HL-60/S4 treated with phorbol 12-myristate 13-acetate at 8.2 ng/mL for 4 days and 3 days (cell line): ENCODE data around the gene GPBP1L1.

Experiments used
- in situ Hi-C: fragments of 300-500 bp; cut with MboI; formaldehyde crosslinking; loops from 2 replicates; pipeline ENCODE4 v1.15.0; 2022; ENCODE audit warnings: low sequenced_read_pairs

Gene GPBP1L1

DNA sequence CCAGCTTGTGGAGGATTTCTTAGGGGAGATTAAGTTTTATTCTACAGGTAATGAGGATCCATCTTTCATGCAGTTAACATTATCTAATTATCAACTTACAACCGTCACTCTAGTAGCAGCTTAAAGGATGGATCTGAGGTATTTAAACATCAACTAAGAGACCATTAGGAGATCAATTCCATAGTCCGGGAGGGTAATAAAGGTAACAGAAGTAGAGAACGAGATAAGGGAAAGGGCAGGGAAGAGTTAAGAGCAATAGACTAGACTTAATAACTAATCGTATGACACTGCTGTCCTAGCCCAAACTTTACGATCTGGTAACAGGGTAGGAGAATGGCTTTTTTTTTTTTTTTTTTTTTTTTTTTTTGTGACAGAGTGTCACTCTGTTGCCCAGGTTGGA, 43.0 kb downstream of the GPBP1L1 start:
- in situ Hi-C loops: no loop called here

DNA sequence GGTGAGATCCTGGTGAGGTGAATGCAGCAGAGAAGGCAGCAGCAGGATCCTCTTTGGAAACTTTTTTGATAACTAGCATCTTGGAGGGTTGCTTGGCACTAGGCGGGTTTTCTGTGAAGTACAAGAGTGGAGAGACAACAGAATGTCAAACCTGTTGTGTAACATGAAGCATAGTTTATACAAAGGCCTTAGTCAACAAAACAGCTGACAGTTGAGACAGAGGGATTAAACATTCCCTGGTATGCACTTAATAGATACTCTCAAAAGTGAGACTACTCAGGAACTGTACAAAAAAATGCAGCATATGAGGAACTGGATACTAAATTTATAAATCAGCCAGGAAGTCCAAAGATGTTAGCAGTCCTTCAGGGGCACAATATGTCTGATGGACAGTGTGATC, 46.0 kb downstream of the GPBP1L1 start:
- in situ Hi-C loops: no loop called here

- in situ Hi-C loops: no loop called here
These were observed 51.1 kb downstream of the GPBP1L1 start for GRCh38 chr1:45635211-45635610.

- in situ Hi-C loops: no loop called here
These were observed 55.9 kb downstream of the GPBP1L1 start for GRCh38 chr1:45630429-45630828.

- in situ Hi-C loops: no loop called here
These were observed 57.3 kb downstream of the GPBP1L1 start for GRCh38 chr1:45629035-45629434.

DNA sequence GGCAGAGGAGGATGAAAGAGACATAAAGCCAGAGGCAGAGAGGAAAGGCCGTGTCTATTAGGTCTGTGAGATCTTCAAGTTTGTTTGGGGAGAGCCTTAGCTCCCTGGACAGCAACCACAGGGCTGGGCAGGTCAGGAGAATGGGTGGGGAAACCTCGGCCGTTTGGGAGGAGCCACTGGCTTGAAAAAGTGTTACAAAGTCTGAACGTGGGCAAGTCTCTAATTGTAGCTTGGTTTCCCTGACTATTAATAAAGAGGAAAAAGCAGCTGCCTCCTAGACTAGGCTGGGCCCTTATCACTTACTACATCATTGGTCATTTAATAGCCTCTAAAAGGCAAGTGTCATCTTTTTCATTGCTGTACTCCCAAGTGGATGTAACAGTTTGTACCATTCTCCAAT, 62.4 kb downstream of the GPBP1L1 start, which contains the start of gene CCDC17:
Gene CCDC17, minus strand, starts transcription at position 83 of the 400 bp plus-strand sequence. CDS start 145 bp downstream, outside the sequence.
- in situ Hi-C loops: no loop called here

GRCh38 chr1:45622524-45623394, 63.6 kb downstream of the GPBP1L1 start:
- in situ Hi-C loops: no loop called here

DNA sequence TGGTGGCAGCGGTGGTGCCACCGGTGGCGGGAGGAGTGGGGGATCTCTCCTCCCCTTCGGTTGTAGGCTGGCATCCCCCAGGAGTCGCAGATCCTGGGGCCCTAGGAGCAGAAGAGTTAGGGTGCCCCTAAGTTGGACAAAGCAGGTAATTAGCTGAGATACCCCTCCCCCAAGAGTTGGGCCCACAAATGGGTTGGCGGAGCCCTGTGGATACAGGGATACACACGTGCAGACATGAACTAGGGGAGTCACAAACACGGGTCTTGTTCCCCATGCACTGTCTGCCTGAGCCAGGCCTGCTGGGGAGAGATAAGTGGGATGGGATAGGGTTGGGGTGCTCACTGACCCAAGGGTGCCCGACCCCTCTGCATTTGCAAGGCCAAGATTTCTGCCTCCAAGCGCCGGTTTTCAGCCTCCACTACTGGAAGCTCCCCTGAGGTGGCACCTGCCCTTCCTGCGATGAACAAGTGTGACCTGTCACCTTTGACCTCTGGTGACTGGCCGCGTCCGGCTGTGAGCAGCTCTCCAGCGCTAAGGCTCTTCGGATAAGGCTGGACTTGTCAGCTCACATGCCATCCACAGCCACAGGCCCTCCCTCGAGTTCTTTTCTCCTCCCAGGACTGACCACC, 64.3 kb downstream of the GPBP1L1 start:
- in situ Hi-C loops: no loop called here

DNA sequence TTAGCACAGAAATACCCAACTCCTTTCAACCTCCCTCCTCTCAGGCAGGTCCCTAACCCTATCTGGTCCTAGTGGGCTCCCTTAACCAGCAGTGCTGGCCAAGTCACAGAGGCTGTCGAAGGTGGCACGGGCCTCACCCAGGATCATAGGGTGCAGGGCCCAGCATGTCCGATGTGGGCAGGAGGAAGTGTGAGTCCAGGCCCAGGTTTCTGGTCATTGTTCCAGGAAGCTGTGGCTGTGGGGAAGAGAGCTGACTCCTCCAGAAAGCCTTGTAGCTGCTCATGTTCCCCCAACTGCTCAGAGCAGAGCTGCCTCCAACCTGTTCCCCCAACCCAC, 64.9 kb downstream of the GPBP1L1 start:
- in situ Hi-C loops: no loop called here

- in situ Hi-C loops: no loop called here
These were observed 65.5 kb downstream of the GPBP1L1 start for GRCh38 chr1:45620588-45621500.

- in situ Hi-C loops: no loop called here
These were observed 67.0 kb downstream of the GPBP1L1 start for GRCh38 chr1:45619149-45619921.

GRCh38 chr1:45617618-45618017, 68.7 kb downstream of the GPBP1L1 start:
- in situ Hi-C loops: no loop called here

DNA sequence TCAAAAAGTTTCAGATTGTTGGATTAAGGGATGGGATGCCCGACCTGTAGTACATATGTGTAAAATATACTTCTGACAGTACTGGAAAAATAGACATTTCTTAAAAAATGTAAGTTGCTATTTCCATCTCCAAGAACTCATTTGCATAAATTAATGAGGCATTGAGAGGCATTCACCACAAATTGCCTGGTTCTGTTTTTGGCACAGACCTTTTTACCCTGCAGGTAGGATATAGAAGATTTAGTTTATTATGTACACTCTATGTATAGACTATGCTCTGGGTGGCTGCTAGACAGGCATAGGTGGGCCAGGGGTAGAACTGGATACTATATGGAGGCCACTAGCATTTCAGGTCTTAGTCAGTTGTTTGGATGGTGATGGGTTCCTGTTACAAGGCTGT, 70.4 kb downstream of the GPBP1L1 start:
- in situ Hi-C loops: no loop called here

- in situ Hi-C loops: no loop called here
These were observed 73.3 kb downstream of the GPBP1L1 start for GRCh38 chr1:45612941-45613579.

DNA sequence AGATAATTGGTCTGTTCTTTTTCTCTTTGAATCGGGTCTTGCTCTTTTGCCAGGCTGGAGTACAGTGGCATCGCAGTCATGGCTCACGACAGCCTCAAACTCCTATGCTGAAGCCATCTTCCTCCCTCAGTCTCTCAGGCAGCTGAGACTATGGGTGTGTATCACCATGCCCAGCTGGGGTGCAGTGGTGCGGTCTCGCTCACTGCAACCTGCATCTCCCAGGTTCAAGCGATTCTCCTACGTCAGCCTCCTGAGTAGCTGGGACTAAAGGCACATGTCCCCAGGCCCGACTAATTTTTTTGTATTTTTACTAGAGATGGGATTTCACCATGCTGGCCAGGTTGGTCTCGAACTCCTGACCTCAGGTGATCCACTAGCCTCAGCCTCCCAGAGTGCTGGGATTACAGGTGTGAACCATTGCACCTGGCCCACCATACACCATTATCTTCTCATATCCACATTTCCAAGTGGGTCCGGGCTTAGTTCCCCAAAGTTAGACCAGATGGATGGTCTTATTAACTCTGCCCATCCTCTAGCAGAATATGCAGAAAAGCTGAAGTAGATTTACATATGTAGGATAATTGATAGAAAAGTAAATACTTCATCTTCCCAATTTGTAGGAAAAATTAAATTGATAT, 75.6 kb downstream of the GPBP1L1 start:
- in situ Hi-C loops: no loop called here

DNA sequence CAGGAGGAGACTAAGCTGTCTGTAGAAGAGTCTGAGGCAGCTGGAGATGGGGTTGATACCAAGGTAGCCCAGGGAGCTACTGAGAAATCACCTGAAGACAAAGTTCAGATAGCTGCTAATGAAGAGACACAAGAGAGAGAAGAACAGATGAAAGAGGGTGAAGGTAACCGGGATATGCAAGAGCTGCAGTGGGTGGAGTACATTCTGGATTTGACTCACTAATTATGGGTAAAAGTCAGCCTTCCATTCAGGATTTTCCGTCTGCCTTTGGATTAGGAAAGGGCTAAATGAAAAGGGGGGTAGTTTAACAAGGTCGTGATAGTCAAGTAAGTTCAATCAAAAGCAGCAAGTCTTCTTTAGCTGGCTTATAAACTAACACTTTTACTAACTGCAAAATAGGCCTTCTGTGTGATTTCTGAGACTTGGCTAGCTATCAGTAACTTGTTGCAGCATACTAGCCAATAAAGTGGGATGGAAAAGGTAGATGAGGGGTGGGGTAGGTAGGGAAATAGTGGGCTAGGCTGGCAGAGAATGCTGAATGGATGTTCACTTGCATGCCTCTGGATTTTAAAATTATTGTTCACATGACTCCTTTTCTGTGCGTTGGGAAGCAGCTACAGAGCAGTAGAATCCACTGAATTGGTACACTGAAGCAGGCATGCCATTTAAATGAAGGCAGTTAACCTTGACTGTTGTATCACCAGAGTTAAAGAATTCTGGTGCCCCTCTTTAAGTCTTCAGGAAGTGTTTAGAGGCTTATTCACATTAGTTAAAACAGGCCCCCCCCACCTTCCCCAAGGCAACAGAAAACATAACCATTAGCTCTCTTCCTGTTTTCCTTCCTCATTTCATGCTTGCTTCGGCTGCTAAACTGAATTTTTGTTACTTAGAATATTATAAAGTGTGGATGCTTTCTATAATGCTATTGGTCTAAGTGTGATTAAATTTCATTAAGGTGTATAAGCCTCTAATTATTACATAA, 77.9 kb downstream of the GPBP1L1 start:
- in situ Hi-C loops: no loop called here

- in situ Hi-C loops: no loop called here
These were observed 78.8 kb downstream of the GPBP1L1 start for GRCh38 chr1:45607404-45608074.

DNA sequence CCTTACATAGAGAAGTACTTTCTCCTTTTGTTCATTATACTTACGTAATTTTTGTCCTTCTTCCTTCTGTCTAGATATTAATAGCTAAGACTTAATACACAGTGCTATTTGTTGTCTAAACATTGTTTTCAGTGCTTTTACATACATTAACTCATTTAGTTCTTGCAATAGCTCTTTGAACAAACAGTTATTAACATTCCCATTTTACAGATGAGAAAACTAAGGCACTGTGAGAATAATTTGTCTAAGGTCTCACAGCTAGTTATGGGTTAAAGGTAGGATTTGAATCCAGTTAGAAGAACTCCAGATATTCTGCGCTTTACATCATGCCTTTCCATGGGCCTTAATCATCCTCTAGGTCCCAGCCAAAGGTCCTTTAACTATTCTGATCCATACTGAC, 82.1 kb downstream of the GPBP1L1 start:
- in situ Hi-C loops: no loop called here
